GM18858 (cell line): ENCODE data around the gene PIH1D1.

Source experiments
- ATAC-seq: cut with Tn5 transposase; IDR thresholded peaks from one replicate; pipeline ENCODE4 v1.9.1; 2021; ENCODE audit not compliant: unreplicated experiment

The PIH1D1 gene

DNA sequence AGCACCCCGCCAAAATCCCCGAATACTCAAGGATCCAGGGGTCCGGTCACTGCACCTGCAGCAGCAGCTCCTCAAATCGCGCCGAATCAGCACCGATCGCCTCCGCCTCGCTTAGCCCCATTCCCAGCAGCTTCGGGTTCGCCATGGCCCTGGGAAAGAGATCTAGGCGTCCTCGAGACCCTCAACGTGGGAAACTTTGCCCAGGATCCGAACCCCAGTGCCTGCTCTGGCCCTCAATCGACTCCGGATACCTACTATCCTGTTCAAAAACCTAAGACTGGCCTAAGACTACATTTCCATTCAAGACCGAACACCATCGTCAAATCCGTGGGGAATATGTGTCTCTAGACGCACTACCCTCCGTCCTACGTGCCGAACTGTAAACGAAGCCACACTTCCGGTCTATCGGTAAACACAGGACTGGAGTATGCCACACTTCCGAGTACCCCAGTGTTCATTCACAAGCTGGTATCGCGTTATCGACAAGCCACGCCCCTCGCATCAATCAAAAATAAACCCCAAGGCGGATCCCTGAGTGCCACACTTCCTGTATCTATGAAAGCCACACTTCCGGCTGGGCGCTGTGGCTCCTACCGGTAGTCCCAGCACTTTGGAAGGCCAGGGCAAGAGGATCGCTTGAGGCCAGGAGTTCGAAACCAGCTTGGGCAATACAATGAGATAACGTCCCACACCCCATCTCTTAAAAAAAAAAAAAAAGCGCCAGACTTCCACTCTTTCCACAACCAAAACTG is at the start of gene PIH1D1:
PIH1D1 (minus strand) TSS at position 385 of the 752 bp plus-strand sequence; CDS start at position 145, 240 bp downstream.
- peak; percentile 50 for ATAC-seq

- ATAC-seq: no peak
Measured at GRCh38 chr19:49499030-49499670, 47.5 kb upstream of the PIH1D1 start.

- no peak for ATAC-seq
Measured at GRCh38 chr19:49498475-49498874, 46.9 kb upstream of the PIH1D1 start.

- no peak for ATAC-seq
Measured at GRCh38 chr19:49497789-49498103, 46.1 kb upstream of the PIH1D1 start.

GRCh38 chr19:49497047-49497788 is 45.6 kb upstream of the PIH1D1 start:
- no peak for ATAC-seq

- no peak for ATAC-seq
Measured at GRCh38 chr19:49496574-49497008, 45.0 kb upstream of the PIH1D1 start.

DNA sequence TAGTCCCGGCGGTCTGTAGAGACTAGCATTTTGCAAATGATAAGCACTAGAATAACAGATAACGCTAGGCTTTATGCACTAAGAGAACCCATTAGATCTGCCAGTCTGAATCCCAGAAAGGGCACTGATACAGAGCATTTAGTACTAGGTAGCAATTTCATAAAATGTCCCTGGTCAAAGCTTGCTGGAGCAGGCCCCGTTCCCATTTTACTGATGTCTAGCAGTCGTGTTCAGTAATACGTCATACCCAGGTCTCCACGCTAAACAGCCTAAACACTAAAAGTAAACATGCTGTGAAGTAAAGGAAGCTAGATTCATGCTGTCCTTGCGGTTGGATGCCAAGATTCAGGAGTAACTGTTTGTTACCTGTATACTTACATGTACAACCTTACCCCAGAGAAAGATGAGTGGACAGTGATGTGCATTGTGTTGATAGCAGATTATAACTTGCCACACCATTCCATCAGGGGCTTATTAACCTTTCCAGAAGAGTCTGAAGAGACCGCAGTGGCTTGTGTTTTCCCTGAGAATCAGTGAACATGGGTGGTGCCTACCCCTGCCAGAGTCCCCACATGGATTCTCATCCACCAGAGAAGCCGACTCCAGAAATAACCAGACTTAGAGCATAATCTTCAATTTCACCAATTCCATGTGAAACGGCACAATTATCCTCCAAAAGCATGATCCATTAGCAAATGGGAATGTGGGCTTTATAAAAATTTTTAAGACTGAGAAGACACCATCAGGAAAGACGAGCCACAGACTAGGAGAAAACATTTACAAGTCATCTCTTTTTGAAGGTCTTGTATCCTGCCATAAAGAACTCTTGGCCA is 41.2 kb upstream of the PIH1D1 start:
- ATAC-seq: no peak

DNA sequence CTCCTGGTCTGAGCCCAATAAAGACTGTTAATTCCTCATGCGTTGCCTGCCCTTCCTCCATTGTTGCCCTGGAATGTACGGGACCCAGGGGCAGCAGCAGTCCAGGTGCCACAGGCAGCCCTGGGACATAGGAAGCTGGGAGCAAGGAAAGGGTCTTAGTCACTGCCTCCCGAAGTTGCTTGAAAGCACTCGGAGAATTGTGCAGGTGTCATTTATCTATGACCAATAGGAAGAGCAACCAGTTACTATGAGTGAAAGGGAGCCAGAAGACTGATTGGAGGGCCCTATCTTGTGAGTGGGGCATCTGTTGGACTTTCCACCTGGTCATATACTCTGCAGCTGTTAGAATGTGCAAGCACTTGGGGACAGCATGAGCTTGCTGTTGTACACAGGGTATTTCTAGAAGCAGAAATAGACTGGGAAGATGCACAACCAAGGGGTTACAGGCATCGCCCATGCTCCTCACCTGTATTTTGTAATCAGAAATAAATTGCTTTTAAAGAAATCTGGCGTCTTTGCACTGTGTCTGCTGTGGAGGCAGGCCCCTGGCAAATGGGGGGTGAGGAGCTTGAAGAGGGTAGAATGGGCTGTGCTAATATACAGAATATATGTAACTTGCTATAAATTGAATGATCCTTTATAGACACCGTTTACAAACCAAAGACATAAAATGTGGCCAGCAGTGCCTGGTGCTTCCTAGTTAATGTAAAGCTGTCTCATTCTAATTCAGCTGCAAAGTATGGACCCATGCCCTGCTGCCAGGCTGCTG is 40.4 kb upstream of the PIH1D1 start:
- ATAC-seq: no peak

DNA sequence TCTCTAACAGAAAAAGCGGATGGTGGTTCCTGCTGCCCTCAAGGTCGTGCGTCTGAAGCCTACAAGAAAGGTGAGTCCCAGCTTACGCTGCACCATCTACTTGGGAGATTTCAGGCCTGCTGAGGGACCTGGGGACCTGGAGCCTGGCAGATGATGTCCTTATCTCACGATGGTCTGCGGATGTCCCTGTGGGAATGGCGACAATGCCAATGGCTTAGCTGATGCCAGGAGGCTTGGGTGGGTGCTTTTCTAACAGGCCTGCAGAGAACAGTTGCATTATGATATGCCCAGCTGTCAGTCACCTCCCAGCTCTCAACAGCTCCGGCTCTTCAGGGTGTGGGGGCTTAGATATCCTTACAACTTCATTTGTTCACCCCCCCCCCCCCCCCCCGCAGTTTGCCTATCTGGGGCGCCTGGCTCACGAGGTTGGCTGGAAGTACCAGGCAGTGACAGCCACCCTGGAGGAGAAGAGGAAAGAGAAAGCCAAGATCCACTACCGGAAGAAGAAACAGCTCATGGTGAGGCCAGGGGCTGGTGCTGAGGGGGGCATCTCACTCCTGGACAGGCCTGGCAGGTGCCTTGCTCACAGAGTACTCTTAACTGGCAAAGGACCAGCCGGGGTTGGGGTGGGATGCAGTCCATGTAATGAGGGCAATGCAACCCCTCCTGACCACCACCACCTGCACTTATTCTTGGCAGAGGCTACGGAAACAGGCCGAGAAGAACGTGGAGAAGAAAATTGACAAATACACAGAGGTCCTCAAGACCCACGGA is 39.6 kb upstream of the PIH1D1 start:
- ATAC-seq: no peak

DNA sequence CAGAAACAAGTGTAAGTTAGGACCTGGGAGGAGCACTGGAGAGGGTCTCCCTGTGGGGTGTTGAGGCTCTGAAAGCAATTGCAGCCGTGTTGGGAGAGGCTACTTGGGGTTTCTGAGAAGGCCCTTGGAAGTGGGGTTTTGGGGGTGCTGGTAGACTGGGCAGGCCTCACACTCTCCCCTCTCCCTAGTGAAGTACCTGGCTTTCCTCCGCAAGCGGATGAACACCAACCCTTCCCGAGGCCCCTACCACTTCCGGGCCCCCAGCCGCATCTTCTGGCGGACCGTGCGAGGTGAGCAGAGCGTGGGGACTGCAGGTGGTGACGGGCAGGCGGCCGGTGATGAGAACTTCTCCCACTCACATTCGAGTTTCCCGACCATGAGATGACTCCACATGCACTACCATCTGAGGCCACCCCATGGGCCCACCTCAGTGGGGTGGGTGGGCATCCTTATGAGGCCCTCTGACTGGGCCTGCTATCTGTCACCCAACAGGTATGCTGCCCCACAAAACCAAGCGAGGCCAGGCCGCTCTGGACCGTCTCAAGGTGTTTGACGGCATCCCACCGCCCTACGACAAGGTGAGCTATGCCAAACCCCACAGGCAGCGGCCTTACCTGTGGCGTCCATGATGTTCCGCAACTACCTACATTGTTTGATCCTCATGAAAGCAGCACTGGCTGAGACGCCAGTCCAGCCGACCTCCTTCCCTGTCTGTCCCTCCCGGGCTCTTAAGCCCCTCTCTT is 38.8 kb upstream of the PIH1D1 start:
- no peak for ATAC-seq

GRCh38 chr19:49489601-49490167 is 38.1 kb upstream of the PIH1D1 start:
- ATAC-seq: no peak

- ATAC-seq: no peak
Measured at GRCh38 chr19:49488863-49489537, 37.4 kb upstream of the PIH1D1 start.

- no peak for ATAC-seq
Measured at GRCh38 chr19:49488046-49488862, 36.6 kb upstream of the PIH1D1 start.

- ATAC-seq: peak; percentile 82
Measured at GRCh38 chr19:49487277-49488045, 35.8 kb upstream of the PIH1D1 start, which contains the start of gene RPL13A. Gene RPL13A, plus strand, starts transcription at chr19:49487608. Its CDS starts 22 bp downstream, at chr19:49487630.

DNA sequence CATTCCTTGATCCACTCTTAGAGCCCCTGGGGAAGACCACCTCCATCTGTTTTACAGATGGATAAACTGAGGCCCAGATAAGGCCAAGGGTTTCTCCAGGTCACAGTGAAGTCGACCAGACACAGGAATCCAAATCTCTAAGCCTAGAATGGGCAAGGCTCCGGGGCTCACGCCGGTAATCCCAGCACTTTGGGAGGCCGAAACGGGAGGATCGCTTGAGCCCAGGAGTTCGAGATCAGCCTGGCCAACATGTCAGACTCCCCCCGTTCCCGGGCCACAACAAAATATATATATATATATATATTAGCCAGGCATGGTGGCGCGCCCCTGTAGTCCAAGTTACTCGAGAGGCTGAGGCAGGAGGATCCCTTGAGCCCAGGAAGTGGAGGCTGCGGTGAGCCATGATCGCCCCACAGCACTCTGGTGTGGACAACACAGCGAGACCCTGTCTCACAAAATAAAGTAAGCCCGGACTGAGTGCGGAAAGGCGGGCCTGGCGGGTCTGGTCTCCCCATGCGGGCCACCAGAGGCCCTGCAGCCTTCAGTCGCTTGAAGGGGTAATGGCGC is 35.2 kb upstream of the PIH1D1 start:
- no peak for ATAC-seq

GRCh38 chr19:49486232-49486631 is 34.6 kb upstream of the PIH1D1 start:
- ATAC-seq: no peak
